ENCODE data around the gene TCTA. TPM values are rescaled to one million over a fixed set of nuclear protein-coding genes. Genes with fewer than 3 reads are reported as not detected.

Gene TCTA
- total RNA-seq, 1 experiment from 2014 or later: 12.0 TPM

- ChIA-PET CTCF (interaction anchor here (0.6 kb wide), 1 partner anchor 14 kb away, joined by 3 read pairs; the partner anchor contains the start of gene DAG1), POLR2A (ENCODE audit: low non-redundant PET) (no interaction called here)
- H3K27ac ChIP-seq (ENCODE audit: low read depth, low read length, poor library complexity, severe bottlenecking): no peak overlapping the region
- no peaks in the 10 kb centered on the region for H3K27me3 ChIP-seq (replicated peaks; ENCODE audit: insufficient read depth, low read depth, low read length, poor library complexity)
- H3K4me3 ChIP-seq (ENCODE audit: low read depth, low read length, poor library complexity, severe bottlenecking): no peak overlapping the region
- no peaks in the 10 kb centered on the region for H3K9me3 ChIP-seq (ENCODE audit: low read depth, low read length, poor library complexity, severe bottlenecking)
- no peaks in the 10 kb centered on the region for H3K4me1 ChIP-seq (ENCODE audit: insufficient read depth, low read length, poor library complexity, severe bottlenecking)
- no TSS peak for BruUV-seq (replicated peaks)
- TF ChIP-seq EZH2 (IDR thresholded peaks at IDR 0.05; ENCODE audit: borderline replicate concordance, low read depth, low read length, poor library complexity, severe bottlenecking): no peak
- TF ChIP-seq, protein P1, sequence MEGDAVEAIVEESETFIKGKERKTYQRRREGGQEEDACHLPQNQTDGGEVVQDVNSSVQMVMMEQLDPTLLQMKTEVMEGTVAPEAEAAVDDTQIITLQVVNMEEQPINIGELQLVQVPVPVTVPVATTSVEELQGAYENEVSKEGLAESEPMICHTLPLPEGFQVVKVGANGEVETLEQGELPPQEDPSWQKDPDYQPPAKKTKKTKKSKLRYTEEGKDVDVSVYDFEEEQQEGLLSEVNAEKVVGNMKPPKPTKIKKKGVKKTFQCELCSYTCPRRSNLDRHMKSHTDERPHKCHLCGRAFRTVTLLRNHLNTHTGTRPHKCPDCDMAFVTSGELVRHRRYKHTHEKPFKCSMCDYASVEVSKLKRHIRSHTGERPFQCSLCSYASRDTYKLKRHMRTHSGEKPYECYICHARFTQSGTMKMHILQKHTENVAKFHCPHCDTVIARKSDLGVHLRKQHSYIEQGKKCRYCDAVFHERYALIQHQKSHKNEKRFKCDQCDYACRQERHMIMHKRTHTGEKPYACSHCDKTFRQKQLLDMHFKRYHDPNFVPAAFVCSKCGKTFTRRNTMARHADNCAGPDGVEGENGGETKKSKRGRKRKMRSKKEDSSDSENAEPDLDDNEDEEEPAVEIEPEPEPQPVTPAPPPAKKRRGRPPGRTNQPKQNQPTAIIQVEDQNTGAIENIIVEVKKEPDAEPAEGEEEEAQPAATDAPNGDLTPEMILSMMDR (conservative IDR thresholded peaks at IDR 0.05; ENCODE audit: low read depth, low read length): no peak
- intact Hi-C loops (cut with micrococcal nuclease; ENCODE audit: unreplicated experiment): no loop called here
- H3K36me3 ChIP-seq (ENCODE audit: insufficient read depth, low read length, poor library complexity, severe bottlenecking): no peaks in the 10 kb centered on the region
- DNase-seq (ENCODE audit: low spot score): no peak
Measured at GRCh38 chr3:49456466-49456865, 44.2 kb downstream of the TCTA start.

DNA sequence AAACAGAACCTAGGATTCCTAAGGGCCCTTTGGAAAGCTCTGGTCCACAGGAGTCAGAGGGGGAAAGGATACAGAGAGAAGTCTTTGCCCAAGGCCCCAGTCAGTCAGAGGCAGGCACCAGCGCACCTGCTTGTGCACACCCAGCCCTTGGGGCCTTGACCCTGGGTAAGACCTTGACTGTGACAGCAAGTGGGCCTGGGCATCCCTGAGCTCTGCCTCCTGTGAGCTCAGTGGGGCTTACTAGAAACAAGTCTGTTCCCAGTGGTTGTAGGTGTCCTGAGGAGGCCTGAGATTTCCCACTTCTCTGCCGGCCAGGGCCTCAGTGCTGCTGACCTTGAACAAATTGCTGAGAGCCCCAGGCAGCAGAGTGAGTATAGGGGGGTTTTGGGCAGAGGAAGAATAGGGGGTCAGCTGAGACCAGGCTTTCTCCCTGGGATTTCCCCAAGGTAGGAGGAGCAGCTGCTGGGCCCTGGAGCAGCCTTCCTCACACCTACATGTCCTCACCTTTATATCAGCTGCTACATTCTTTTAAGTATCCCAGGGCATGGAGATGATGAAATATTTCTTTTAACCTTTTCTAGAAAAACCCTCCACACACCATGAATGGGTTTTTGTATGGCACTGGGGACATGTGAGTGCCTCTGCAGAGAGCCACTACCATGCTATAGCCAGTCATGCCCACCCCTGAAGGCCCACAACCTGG is 48.1 kb downstream of the TCTA start:
- TF ChIP-seq, protein P1 (conservative IDR thresholded peaks at IDR 0.05; ENCODE audit: low read depth, low read length): no peak
- no peak for TF ChIP-seq EZH2 (IDR thresholded peaks at IDR 0.05; ENCODE audit: borderline replicate concordance, low read depth, low read length, poor library complexity, severe bottlenecking)
- BruUV-seq (replicated peaks): no TSS peak
- H3K27me3 ChIP-seq (replicated peaks; ENCODE audit: insufficient read depth, low read depth, low read length, poor library complexity): no peaks in the 10 kb centered on the region
- H3K27ac ChIP-seq (ENCODE audit: low read depth, low read length, poor library complexity, severe bottlenecking): no peak overlapping the region
- no peaks in the 10 kb centered on the region for H3K4me1 ChIP-seq (ENCODE audit: insufficient read depth, low read length, poor library complexity, severe bottlenecking)
- intact Hi-C loops (cut with micrococcal nuclease; ENCODE audit: unreplicated experiment): no loop called here
- DNase-seq (ENCODE audit: low spot score): no peak
- POLR2A ChIA-PET (ENCODE audit: low non-redundant PET): no interaction called here
- H3K9me3 ChIP-seq (ENCODE audit: low read depth, low read length, poor library complexity, severe bottlenecking): no peaks in the 10 kb centered on the region
- H3K36me3 ChIP-seq (ENCODE audit: insufficient read depth, low read length, poor library complexity, severe bottlenecking): no peaks in the 10 kb centered on the region
- H3K4me3 ChIP-seq (ENCODE audit: low read depth, low read length, poor library complexity, severe bottlenecking): no peak overlapping the region
- CTCF ChIA-PET: interaction anchor here (1.8 kb wide), 1 partner anchor 11 kb away, joined by 5 read pairs; no protein-coding TSS in a partner anchor

GRCh38 chr3:49460956-49461355 is 48.7 kb downstream of the TCTA start:
- Histone ChIP-seq H3K4me3 (ENCODE audit: low read depth, low read length, poor library complexity, severe bottlenecking) (no peak overlapping the region), H3K9me3 (ENCODE audit: low read depth, low read length, poor library complexity, severe bottlenecking) (no peaks in the 10 kb centered on the region), H3K4me1 (ENCODE audit: insufficient read depth, low read length, poor library complexity, severe bottlenecking) (no peaks in the 10 kb centered on the region), H3K27me3 (replicated peaks; ENCODE audit: insufficient read depth, low read depth, low read length, poor library complexity) (no peaks in the 10 kb centered on the region), H3K27ac (ENCODE audit: low read depth, low read length, poor library complexity, severe bottlenecking) (no peak overlapping the region), H3K36me3 (ENCODE audit: insufficient read depth, low read length, poor library complexity, severe bottlenecking) (no peaks in the 10 kb centered on the region)
- no TSS peak for BruUV-seq (replicated peaks)
- TF ChIP-seq, protein P1 (conservative IDR thresholded peaks at IDR 0.05; ENCODE audit: low read depth, low read length): no peak
- TF ChIP-seq EZH2 (IDR thresholded peaks at IDR 0.05; ENCODE audit: borderline replicate concordance, low read depth, low read length, poor library complexity, severe bottlenecking): no peak
- ChIA-PET POLR2A (ENCODE audit: low non-redundant PET) (no interaction called here), CTCF (no interaction called here)
- intact Hi-C loops (cut with micrococcal nuclease; ENCODE audit: unreplicated experiment): no loop called here
- no peak for DNase-seq (ENCODE audit: low spot score)
